ENCODE results near the gene DDX10. TPM values are rescaled to one million over a fixed set of nuclear protein-coding genes. Genes with fewer than 3 reads are reported as not detected.

Gene DDX10
- total and polyA plus RNA-seq, 4 donors = 8.0 to 11.8 (median 9.0) TPM

DNA sequence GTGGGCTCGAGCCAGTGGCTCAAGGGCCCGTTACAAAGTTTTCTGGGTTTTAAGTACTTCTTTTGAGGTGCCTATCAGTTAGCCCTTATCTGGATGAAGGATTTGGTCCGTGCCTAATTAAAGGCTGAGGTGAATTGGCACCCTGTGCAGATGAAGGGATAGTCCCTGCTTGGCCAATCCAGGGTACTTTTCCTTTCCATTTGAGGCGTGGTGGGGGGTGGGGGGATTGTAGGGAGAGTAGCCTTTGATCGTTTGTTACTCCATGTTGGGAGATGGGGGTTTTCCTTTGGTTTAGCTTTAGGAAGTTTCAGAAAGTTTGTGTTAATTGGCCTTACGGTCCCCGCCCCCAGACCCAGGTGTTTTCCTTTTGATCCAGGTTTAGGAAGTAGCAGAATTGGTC is 170.8 kb downstream of the DDX10 start:
- Histone ChIP-seq H3K27me3 (ENCODE audit: control insufficient read depth in 4 of 4, insufficient read depth in 4 of 4, low read length in 3 of 4) (no peaks in the 10 kb centered on the region), H3K4me1 (ENCODE audit: control insufficient read depth in 4 of 4, insufficient read depth in 4 of 4, low read length in 3 of 4) (no peaks in the 10 kb centered on the region), H3K27ac (ENCODE audit: low read depth in 1 of 2, low read length in 2 of 2) (no peak overlapping the region), H3K36me3 (ENCODE audit: control insufficient read depth in 4 of 4, insufficient read depth in 3 of 4, low read depth in 1 of 4, low read length in 3 of 4) (peaks cover 0 to 9% (median 3%) of the 10 kb centered on the region in 4 donors), H3K9me3 (ENCODE audit: control insufficient read depth in 4 of 4, low read length in 3 of 4) (no peaks in the 10 kb centered on the region), H3K4me3 (ENCODE audit: low read depth in 1 of 3, low read length in 3 of 3) (no peak overlapping the region), H3K9ac (ENCODE audit: low read depth in 1 of 2, low read length in 2 of 2) (no peak overlapping the region)
- TF ChIP-seq NR2F2 (IDR thresholded peaks at IDR 0.05) = no peak
- no peak for TF ChIP-seq JUND (IDR thresholded peaks at IDR 0.05)
- TF ChIP-seq, protein P1, sequence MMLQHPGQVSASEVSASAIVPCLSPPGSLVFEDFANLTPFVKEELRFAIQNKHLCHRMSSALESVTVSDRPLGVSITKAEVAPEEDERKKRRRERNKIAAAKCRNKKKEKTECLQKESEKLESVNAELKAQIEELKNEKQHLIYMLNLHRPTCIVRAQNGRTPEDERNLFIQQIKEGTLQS (IDR thresholded peaks at IDR 0.05) = no peak
- no peak for TF ChIP-seq RAD21 (IDR thresholded peaks at IDR 0.05)
- no peak for TF ChIP-seq HNF4A (conservative IDR thresholded peaks at IDR 0.05)
- TF ChIP-seq, protein P2, sequence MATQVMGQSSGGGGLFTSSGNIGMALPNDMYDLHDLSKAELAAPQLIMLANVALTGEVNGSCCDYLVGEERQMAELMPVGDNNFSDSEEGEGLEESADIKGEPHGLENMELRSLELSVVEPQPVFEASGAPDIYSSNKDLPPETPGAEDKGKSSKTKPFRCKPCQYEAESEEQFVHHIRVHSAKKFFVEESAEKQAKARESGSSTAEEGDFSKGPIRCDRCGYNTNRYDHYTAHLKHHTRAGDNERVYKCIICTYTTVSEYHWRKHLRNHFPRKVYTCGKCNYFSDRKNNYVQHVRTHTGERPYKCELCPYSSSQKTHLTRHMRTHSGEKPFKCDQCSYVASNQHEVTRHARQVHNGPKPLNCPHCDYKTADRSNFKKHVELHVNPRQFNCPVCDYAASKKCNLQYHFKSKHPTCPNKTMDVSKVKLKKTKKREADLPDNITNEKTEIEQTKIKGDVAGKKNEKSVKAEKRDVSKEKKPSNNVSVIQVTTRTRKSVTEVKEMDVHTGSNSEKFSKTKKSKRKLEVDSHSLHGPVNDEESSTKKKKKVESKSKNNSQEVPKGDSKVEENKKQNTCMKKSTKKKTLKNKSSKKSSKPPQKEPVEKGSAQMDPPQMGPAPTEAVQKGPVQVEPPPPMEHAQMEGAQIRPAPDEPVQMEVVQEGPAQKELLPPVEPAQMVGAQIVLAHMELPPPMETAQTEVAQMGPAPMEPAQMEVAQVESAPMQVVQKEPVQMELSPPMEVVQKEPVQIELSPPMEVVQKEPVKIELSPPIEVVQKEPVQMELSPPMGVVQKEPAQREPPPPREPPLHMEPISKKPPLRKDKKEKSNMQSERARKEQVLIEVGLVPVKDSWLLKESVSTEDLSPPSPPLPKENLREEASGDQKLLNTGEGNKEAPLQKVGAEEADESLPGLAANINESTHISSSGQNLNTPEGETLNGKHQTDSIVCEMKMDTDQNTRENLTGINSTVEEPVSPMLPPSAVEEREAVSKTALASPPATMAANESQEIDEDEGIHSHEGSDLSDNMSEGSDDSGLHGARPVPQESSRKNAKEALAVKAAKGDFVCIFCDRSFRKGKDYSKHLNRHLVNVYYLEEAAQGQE (IDR thresholded peaks at IDR 0.05) = no peak
- TF ChIP-seq FOXA2 (IDR thresholded peaks at IDR 0.05) = no peak
- TF ChIP-seq RXRA (IDR thresholded peaks at IDR 0.05) = no peak
- TF ChIP-seq, protein P3, sequence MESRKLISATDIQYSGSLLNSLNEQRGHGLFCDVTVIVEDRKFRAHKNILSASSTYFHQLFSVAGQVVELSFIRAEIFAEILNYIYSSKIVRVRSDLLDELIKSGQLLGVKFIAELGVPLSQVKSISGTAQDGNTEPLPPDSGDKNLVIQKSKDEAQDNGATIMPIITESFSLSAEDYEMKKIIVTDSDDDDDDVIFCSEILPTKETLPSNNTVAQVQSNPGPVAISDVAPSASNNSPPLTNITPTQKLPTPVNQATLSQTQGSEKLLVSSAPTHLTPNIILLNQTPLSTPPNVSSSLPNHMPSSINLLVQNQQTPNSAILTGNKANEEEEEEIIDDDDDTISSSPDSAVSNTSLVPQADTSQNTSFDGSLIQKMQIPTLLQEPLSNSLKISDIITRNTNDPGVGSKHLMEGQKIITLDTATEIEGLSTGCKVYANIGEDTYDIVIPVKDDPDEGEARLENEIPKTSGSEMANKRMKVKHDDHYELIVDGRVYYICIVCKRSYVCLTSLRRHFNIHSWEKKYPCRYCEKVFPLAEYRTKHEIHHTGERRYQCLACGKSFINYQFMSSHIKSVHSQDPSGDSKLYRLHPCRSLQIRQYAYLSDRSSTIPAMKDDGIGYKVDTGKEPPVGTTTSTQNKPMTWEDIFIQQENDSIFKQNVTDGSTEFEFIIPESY (IDR thresholded peaks at IDR 0.05) = no peak
- no peak for TF ChIP-seq EGR1 (IDR thresholded peaks at IDR 0.05; ENCODE audit: low read depth in 2 of 2)
- no peak for TF ChIP-seq FOXA1 (IDR thresholded peaks at IDR 0.05)
- TF ChIP-seq GABPA (IDR thresholded peaks at IDR 0.05 in 1 of 2, conservative IDR thresholded peaks at IDR 0.05 in 1 of 2) = no peak
- no peak for DNase-seq (ENCODE audit: low spot score)
- WGBS = 93% methylated on average over 7 of the region's 7 CpGs

DNA sequence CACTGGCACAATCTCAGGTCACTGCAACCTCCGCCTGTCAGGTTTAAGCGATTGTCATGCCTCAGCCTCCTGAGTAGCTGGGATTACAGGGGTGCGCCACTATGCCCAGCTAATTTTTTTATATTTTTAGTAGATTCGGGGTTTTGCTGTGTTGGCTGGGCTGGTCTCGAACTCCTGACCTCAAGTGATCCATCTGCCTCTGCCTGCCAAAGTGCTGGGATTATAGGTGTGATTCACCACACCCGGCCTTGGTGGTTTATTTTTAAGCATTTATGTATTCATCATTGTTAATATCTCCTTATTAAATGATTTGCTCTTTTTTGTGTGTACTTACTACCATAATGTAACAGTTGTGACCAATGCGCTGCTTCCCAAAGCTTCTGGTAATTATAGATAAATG is 171.7 kb downstream of the DDX10 start:
- no peak overlapping the region for H3K27ac ChIP-seq (ENCODE audit: low read depth in 1 of 2, low read length in 2 of 2)
- H3K4me3 ChIP-seq (ENCODE audit: low read depth in 1 of 3, low read length in 3 of 3) = no peak overlapping the region
- no peak overlapping the region for H3K9ac ChIP-seq (ENCODE audit: low read depth in 1 of 2, low read length in 2 of 2)
- TF ChIP-seq HNF4A (conservative IDR thresholded peaks at IDR 0.05) (no peak), FOXA2 (IDR thresholded peaks at IDR 0.05) (no peak), NR2F2 (IDR thresholded peaks at IDR 0.05) (no peak), YY1 (IDR thresholded peaks at IDR 0.05) (no peak), EGR1 (IDR thresholded peaks at IDR 0.05; ENCODE audit: low read depth in 2 of 2) (no peak), SP1 (IDR thresholded peaks at IDR 0.05) (no peak)
- TF ChIP-seq, protein P2 (IDR thresholded peaks at IDR 0.05) = no peak
- TF ChIP-seq, protein P4, sequence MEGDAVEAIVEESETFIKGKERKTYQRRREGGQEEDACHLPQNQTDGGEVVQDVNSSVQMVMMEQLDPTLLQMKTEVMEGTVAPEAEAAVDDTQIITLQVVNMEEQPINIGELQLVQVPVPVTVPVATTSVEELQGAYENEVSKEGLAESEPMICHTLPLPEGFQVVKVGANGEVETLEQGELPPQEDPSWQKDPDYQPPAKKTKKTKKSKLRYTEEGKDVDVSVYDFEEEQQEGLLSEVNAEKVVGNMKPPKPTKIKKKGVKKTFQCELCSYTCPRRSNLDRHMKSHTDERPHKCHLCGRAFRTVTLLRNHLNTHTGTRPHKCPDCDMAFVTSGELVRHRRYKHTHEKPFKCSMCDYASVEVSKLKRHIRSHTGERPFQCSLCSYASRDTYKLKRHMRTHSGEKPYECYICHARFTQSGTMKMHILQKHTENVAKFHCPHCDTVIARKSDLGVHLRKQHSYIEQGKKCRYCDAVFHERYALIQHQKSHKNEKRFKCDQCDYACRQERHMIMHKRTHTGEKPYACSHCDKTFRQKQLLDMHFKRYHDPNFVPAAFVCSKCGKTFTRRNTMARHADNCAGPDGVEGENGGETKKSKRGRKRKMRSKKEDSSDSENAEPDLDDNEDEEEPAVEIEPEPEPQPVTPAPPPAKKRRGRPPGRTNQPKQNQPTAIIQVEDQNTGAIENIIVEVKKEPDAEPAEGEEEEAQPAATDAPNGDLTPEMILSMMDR (IDR thresholded peaks at IDR 0.05; ENCODE audit: low read depth, low read length, missing input control) = no peak
- no peaks in the 10 kb centered on the region for H3K4me1 ChIP-seq (ENCODE audit: control insufficient read depth in 4 of 4, insufficient read depth in 4 of 4, low read length in 3 of 4)
- no peaks in the 10 kb centered on the region for H3K9me3 ChIP-seq (ENCODE audit: control insufficient read depth in 4 of 4, low read length in 3 of 4)
- peaks cover 0 to 12% (median 3%) of the 10 kb centered on the region in 4 donors for H3K36me3 ChIP-seq (ENCODE audit: control insufficient read depth in 4 of 4, insufficient read depth in 3 of 4, low read depth in 1 of 4, low read length in 3 of 4)
- no peaks in the 10 kb centered on the region for H3K27me3 ChIP-seq (ENCODE audit: control insufficient read depth in 4 of 4, insufficient read depth in 4 of 4, low read length in 3 of 4)
- WGBS = 96% methylated on average over 7 of the region's 7 CpGs
- no peak for DNase-seq (ENCODE audit: low spot score)
